ENCODE data around the gene ADISSP. TPM values are rescaled to one million over a fixed set of nuclear protein-coding genes. Genes with fewer than 3 reads are reported as not detected.

Gene ADISSP
- total and polyA plus RNA-seq, 8 donors = 5.0 to 16.0 (median 11.3) TPM

GRCh38 chr20:3716195-3716834 is 51.2 kb downstream of the ADISSP start:
- FAIRE-seq (no peak), ATAC-seq (peak in 3 of 4 donors; percentile 57 to 75 (median 69)), DNase-seq (peak in 1 of 6 donors; percentile 57)
- Histone ChIP-seq H3K4me3 (no peak overlapping the region), H3K27ac (no peak overlapping the region), H3K36me3 (no peaks in the 10 kb centered on the region), H3K27me3 (no peaks in the 10 kb centered on the region), H3K9me3 (no peaks in the 10 kb centered on the region), H3K4me1 (no peaks in the 10 kb centered on the region)
- TF ChIP-seq CTCF (IDR thresholded peaks at IDR 0.05) = peak; percentile 5 to 31 (median 28)
- 64 to 76% methylated on average over 4 of the region's 4 CpGs for WGBS, 2 donors
- intact Hi-C loops (cut with DNase I) = no loop called here

- ATAC-seq (peak in 2 of 4 donors; percentile 48 to 50), FAIRE-seq (no peak), DNase-seq (no peak)
- H3K4me1 ChIP-seq = no peaks in the 10 kb centered on the region
- 84 to 85% methylated on average over 4 of the region's 4 CpGs for WGBS, 2 donors
- no peaks in the 10 kb centered on the region for H3K9me3 ChIP-seq
- TF ChIP-seq CTCF (IDR thresholded peaks at IDR 0.05) = no peak
- intact Hi-C loops (cut with DNase I) = no loop called here
- H3K36me3 ChIP-seq = no peaks in the 10 kb centered on the region
- H3K27ac ChIP-seq = no peak overlapping the region
- no peak overlapping the region for H3K4me3 ChIP-seq
- no peaks in the 10 kb centered on the region for H3K27me3 ChIP-seq
These were observed 53.5 kb downstream of the ADISSP start for GRCh38 chr20:3714092-3714491.

GRCh38 chr20:3712279-3712873 is 55.2 kb downstream of the ADISSP start, which contains the start of gene SIGLEC1:
SIGLEC1 (minus strand) TSS chr20:3712600; CDS start chr20:3707128, 5,472 bp downstream.
- FAIRE-seq = no peak
- ATAC-seq = peak in 3 of 4 donors; percentile 35 to 70 (median 65)
- H3K4me1 ChIP-seq = no peaks in the 10 kb centered on the region
- intact Hi-C loops (cut with DNase I) = no loop called here
- H3K27me3 ChIP-seq = no peaks in the 10 kb centered on the region
- H3K36me3 ChIP-seq = no peaks in the 10 kb centered on the region
- peak in 2 of 6 donors; percentile 54 to 66 for DNase-seq
- WGBS, 2 donors = 74 to 80% methylated on average over 15 of the region's 15 CpGs
- no peak for TF ChIP-seq CTCF (IDR thresholded peaks at IDR 0.05)
- no peak within 1 kb of the TSS for H3K27ac ChIP-seq
- H3K9me3 ChIP-seq = no peaks in the 10 kb centered on the region
- H3K4me3 ChIP-seq = no peak within 1 kb of the TSS

DNA sequence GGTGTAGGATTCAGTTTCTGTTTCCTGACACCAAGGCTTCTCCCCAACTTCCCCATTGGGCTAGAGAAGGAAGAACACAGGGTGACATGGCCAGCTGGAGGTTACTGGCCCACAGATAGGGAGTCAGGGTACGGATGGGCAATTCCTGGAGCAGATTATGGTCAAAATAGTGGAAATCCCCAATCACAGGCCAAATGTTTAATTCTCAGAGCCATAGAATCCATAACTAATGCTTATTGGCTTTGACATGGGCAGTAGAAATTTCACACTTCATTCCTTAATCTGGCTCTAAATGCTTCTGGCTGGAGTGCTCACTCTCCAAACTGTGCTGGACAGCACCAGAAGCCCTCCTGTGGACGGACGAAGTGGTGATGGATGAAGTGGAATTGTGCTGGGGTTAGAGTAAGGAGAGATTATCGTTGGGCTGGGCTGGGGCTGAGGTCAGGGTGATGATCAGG is 56.0 kb downstream of the ADISSP start:
- H3K4me3 ChIP-seq = no peak overlapping the region
- no peaks in the 10 kb centered on the region for H3K27me3 ChIP-seq
- TF ChIP-seq CTCF (IDR thresholded peaks at IDR 0.05) = no peak
- DNase-seq (no peak), ATAC-seq (peak in 2 of 4 donors; percentile 26 to 29), FAIRE-seq (no peak)
- WGBS, 2 donors = 63 to 79% methylated on average over 4 of the region's 4 CpGs
- H3K4me1 ChIP-seq = no peaks in the 10 kb centered on the region
- no peaks in the 10 kb centered on the region for H3K36me3 ChIP-seq
- no peak overlapping the region for H3K27ac ChIP-seq
- intact Hi-C loops (cut with DNase I) = no loop called here
- H3K9me3 ChIP-seq = no peaks in the 10 kb centered on the region
